DND-41 (cell line): Measurements from ENCODE around the gene LDLR.

Experiments used
- ATAC-seq: fragments of 200-7000 bp; cut with Tn5 transposase; 3 replicates; pipeline ENCODE4 v1.9.1; 2021; ENCODE audit warnings: low read depth; ENCODE audit not compliant: insufficient read depth
- DNase-seq: peaks from one replicate; pipeline ENCODE4 v3.0.0-alpha.2; 2020
- H2AFZ ChIP-seq: 2 replicates; pipeline ENCODE4 v1.6.0; 2012; ENCODE audit warnings: low read depth, low read length
- H3K27ac ChIP-seq: 2 replicates; pipeline ENCODE4 v1.5.1; 2012; ENCODE audit warnings: low read length, inconsistent platforms
- H3K27me3 ChIP-seq: fragments of 200-600 bp; sonication (generic); 2 replicates; pipeline ENCODE4 v1.6.0; 2012; ENCODE audit warnings: low read length, mild to moderate bottlenecking, inconsistent platforms; ENCODE audit not compliant: insufficient read depth, poor library complexity
- H3K36me3 ChIP-seq: 2 replicates; pipeline ENCODE4 v1.5.1; 2012; ENCODE audit warnings: low read length, inconsistent platforms; ENCODE audit not compliant: insufficient read depth
- H3K4me1 ChIP-seq: 2 replicates; pipeline ENCODE4 v1.5.1; 2012; ENCODE audit warnings: mild to moderate bottlenecking, low read length; ENCODE audit not compliant: insufficient read depth
- H3K4me2 ChIP-seq: 2 replicates; pipeline ENCODE4 v1.6.0; 2012; ENCODE audit warnings: mild to moderate bottlenecking, moderate library complexity, low read length, inconsistent platforms; ENCODE audit not compliant: insufficient read depth
- H3K4me3 ChIP-seq, 2 experiments: fragments of 200-600 bp in 1 of 2; shearing (Covaris generic) in 1 of 2; 2 replicates each; pipeline ENCODE4 v1.5.1; 2012 to 2016; ENCODE audit warnings: inconsistent platforms in 2 of 2, low read length in 2 of 2, mild to moderate bottlenecking in 2 of 2, low read depth in 1 of 2, moderate library complexity in 1 of 2
- H3K79me2 ChIP-seq: 2 replicates; pipeline ENCODE4 v1.6.0; 2012; ENCODE audit warnings: low read length, inconsistent platforms; ENCODE audit not compliant: insufficient read depth
- H3K9ac ChIP-seq: 2 replicates; pipeline ENCODE4 v1.6.0; 2012; ENCODE audit warnings: low read depth, mild to moderate bottlenecking, inconsistent platforms, low read length, moderate library complexity
- H3K9me3 ChIP-seq: 2 replicates; pipeline ENCODE4 v1.5.1; 2012; ENCODE audit warnings: low read length, moderate library complexity, mild to moderate bottlenecking, inconsistent platforms; ENCODE audit not compliant: insufficient read depth, severe bottlenecking
- H4K20me1 ChIP-seq: 2 replicates; pipeline ENCODE4 v1.6.0; 2012; ENCODE audit warnings: low read length; ENCODE audit not compliant: insufficient read depth
- EZH2 ChIP-seq: IDR thresholded peaks from 3 replicates; pipeline ENCODE4 v1.6.1; 2012; ENCODE audit warnings: borderline replicate concordance, low read depth, mild to moderate bottlenecking, moderate library complexity, low read length, inconsistent platforms; ENCODE audit not compliant: severe bottlenecking
- TF ChIP-seq, protein P1 (sequence below): IDR thresholded peaks from 2 replicates; pipeline ENCODE4 v1.5.1; 2012; ENCODE audit warnings: borderline replicate concordance, low read length, moderate library complexity, mild to moderate bottlenecking; ENCODE audit not compliant: poor library complexity, severe bottlenecking; ENCODE audit errors: extremely low read depth

Gene LDLR

DNA sequence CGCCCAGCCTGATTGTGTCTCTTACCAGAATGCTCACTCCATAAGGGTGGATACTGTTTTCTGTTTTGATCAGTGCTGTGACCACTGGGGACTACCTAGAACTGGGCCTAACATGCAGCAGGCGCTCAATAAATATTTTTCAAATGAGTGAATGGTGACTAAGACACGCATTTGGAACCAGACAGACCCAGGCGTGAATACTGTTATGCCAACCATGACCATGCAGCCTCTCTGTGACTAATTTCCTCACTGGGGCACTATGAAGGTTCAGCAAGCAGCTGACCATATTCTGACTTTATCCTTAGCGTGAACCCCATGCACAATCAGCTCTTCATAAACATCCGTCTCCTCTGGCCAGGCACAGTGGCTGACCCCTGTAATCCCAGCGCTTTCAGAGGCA lies 79.3 kb downstream of the LDLR start:
- Histone ChIP-seq H3K27ac (no peak overlapping the region), H3K4me2 (no peak overlapping the region), H3K9ac (no peak overlapping the region), H3K4me3 (no peak overlapping the region), H3K9me3 (no peaks in the 10 kb centered on the region), H3K79me2 (no peaks in the 10 kb centered on the region), H3K36me3 (no peaks in the 10 kb centered on the region), H3K4me1 (no peaks in the 10 kb centered on the region), H4K20me1 (no peaks in the 10 kb centered on the region), H2AFZ (no peak overlapping the region), H3K27me3 (no peaks in the 10 kb centered on the region)
- no peak for DNase-seq
- TF ChIP-seq, protein P1, sequence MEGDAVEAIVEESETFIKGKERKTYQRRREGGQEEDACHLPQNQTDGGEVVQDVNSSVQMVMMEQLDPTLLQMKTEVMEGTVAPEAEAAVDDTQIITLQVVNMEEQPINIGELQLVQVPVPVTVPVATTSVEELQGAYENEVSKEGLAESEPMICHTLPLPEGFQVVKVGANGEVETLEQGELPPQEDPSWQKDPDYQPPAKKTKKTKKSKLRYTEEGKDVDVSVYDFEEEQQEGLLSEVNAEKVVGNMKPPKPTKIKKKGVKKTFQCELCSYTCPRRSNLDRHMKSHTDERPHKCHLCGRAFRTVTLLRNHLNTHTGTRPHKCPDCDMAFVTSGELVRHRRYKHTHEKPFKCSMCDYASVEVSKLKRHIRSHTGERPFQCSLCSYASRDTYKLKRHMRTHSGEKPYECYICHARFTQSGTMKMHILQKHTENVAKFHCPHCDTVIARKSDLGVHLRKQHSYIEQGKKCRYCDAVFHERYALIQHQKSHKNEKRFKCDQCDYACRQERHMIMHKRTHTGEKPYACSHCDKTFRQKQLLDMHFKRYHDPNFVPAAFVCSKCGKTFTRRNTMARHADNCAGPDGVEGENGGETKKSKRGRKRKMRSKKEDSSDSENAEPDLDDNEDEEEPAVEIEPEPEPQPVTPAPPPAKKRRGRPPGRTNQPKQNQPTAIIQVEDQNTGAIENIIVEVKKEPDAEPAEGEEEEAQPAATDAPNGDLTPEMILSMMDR = no peak
- TF ChIP-seq EZH2 = no peak
- ATAC-seq = no peak

DNA sequence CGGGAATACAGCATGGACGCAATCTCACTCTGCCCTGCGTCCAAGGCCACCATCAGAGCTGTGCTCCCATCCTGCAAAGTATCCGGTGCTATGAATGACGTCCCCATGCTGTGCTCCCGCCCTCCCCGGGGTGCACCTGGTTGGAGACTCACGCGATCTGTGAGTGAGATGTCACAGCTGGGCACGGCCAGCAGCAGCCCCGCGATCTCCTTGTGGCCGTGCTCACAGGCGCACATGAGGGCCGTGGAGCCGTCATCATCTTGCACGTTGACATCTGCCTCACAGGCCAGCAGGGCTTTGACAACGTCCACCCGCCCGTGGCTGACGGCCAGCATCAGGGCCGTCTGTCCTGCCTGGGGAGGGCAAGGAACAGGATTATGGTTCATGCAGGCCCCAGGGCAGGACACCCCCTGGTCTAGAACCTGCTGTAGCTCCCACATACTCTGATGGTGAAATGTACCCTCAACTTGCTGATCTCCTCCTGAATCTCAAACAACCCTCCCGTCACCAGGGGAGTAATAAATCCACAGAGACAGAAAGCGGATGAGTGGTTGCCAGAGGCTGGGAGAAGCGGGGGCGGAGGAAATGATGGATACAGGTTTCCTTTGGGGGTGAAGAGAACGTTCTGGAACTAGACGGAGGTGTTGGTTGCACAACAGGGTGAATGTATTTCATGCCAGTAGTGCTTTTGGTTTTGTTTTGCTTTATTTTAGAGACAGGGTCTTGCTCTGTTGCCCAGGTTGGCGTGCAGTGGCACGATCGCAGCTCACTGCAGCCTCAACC lies 80.8 kb downstream of the LDLR start:
- no peaks in the 10 kb centered on the region for H3K79me2 ChIP-seq
- H3K9me3 ChIP-seq = no peaks in the 10 kb centered on the region
- DNase-seq (no peak), ATAC-seq (no peak)
- H3K9ac ChIP-seq = no peak overlapping the region
- H3K27ac ChIP-seq = no peak overlapping the region
- no peaks in the 10 kb centered on the region for H3K4me1 ChIP-seq
- no peaks in the 10 kb centered on the region for H3K36me3 ChIP-seq
- no peaks in the 10 kb centered on the region for H4K20me1 ChIP-seq
- no peak overlapping the region for H2AFZ ChIP-seq
- no peak overlapping the region for H3K4me2 ChIP-seq
- no peak overlapping the region for H3K4me3 ChIP-seq
- TF ChIP-seq EZH2 = no peak
- TF ChIP-seq, protein P1 = no peak
- H3K27me3 ChIP-seq = no peaks in the 10 kb centered on the region

DNA sequence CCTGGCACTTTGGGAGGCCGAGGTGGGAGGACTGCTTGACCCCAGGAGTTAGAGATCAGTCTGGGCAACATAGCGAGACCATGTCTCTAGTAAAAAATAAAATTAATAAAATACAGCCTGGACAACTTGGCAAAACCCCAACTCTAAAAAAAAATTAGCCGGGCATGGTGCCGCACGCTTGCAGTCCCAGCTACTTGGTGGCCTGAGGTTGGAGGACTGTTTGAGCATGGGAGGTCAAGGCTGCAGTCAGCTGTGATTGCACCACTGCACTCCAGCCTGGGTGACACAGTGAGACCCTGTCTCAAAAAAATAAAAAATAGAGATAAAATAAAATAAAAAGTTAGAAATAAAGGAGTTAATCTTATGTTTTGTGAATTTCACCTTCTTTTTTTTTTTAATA lies 81.9 kb downstream of the LDLR start:
- ATAC-seq = no peak
- no peaks in the 10 kb centered on the region for H3K27me3 ChIP-seq
- H3K79me2 ChIP-seq = no peaks in the 10 kb centered on the region
- H4K20me1 ChIP-seq = no peaks in the 10 kb centered on the region
- no peak for DNase-seq
- no peaks in the 10 kb centered on the region for H3K4me1 ChIP-seq
- H3K9me3 ChIP-seq = no peaks in the 10 kb centered on the region
- TF ChIP-seq, protein P1 = no peak
- TF ChIP-seq EZH2 = no peak
- H2AFZ ChIP-seq = no peak overlapping the region
- H3K9ac ChIP-seq = no peak overlapping the region
- H3K4me3 ChIP-seq = no peak overlapping the region
- no peak overlapping the region for H3K4me2 ChIP-seq
- H3K36me3 ChIP-seq = no peaks in the 10 kb centered on the region
- no peak overlapping the region for H3K27ac ChIP-seq

DNA sequence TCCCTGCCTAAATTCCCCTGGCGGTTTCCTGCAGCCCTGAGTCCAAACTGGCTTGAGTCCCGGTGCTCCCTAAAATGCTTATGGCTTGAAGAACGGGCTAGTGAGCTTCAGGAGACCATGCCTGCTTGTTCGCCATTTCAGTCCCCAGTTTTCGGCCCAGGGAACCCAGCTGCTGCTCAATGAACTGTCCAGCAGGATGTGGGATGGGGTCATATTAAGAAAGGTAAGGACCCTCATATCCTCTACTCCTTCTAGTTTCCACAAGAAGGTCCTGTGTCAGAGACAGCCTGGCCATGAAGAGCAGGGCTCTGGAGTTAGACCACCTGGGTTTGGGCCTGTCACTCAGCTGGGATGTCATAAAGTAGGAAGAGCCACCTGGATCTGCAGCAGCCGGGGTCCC lies 83.3 kb downstream of the LDLR start:
- ATAC-seq (no peak), DNase-seq (no peak)
- H4K20me1 ChIP-seq = no peaks in the 10 kb centered on the region
- H3K79me2 ChIP-seq = no peaks in the 10 kb centered on the region
- no peaks in the 10 kb centered on the region for H3K9me3 ChIP-seq
- no peak overlapping the region for H3K27ac ChIP-seq
- no peak overlapping the region for H3K4me3 ChIP-seq
- H3K36me3 ChIP-seq = no peaks in the 10 kb centered on the region
- H3K4me2 ChIP-seq = no peak overlapping the region
- H3K9ac ChIP-seq = no peak overlapping the region
- no peaks in the 10 kb centered on the region for H3K27me3 ChIP-seq
- TF ChIP-seq, protein P1 = no peak
- TF ChIP-seq EZH2 = no peak
- no peak overlapping the region for H2AFZ ChIP-seq
- no peaks in the 10 kb centered on the region for H3K4me1 ChIP-seq
